HCT116 (cell line): ENCODE measurements around the gene AMMECR1. TPM values are rescaled to one million over a fixed set of nuclear protein-coding genes. Genes with fewer than 3 reads are reported as not detected.

Experiments
- ATAC-seq: fragments of 200-7000 bp; cut with Tn5 transposase; 2 replicates; pipeline ENCODE4 v1.9.1; 2020; ENCODE audit warnings: mild to moderate bottlenecking, moderate library complexity
- BruUV-seq: library from RNA; stranded (reverse); fragments of 400-500 nt; replicated peaks from 2 replicates; lab custom pipeline; 2021; lab: Mats Ljungman, UMichigan
- CTCF ChIA-PET: fragments of 300-600 bp; sonication (Branson Sonifier 250); formaldehyde crosslinking; loops from one replicate; lab custom pipeline; 2021; ENCODE audit warnings: antibody characterized with exemption; lab: Charles Lee
- POLR2A ChIA-PET: fragments of 300-600, 350-600 bp; sonication (Branson Sonifier 250); formaldehyde crosslinking; loops from one replicate; lab custom pipeline; 2021; ENCODE audit warnings: antibody characterized with exemption; lab: Charles Lee
- RAD21 ChIA-PET, 2 experiments: fragments of 300-600 bp; sonication (Branson Sonifier 250); formaldehyde crosslinking; loops; one replicate each; lab custom pipeline; 2023; ENCODE audit warnings: low total read pairs in 2 of 2; ENCODE audit not compliant: uncharacterized antibody in 2 of 2, unreplicated experiment in 2 of 2, low non-redundant PET in 1 of 2; lab: Charles Lee
- DNase-seq: peaks from one replicate; pipeline ENCODE4 v3.0.0-alpha.2; 2010; ENCODE audit warnings: low read depth, low spot score
- H2AFZ ChIP-seq: fragments of 200-600 bp; shearing (Covaris generic), sonication (generic); 2 replicates; pipeline ENCODE4 v1.6.1; 2017; ENCODE audit warnings: low read depth, mixed run types, mixed read lengths, antibody characterized with exemption, low read length; ENCODE audit not compliant: poor library complexity, severe bottlenecking
- H3K27ac ChIP-seq: 2 replicates; pipeline ENCODE4 v1.5.1; 2012; ENCODE audit warnings: low read depth, low read length
- H3K27me3 ChIP-seq: fragments of 200-600 bp; sonication (generic); 2 replicates; pipeline ENCODE4 v1.6.1; 2016; ENCODE audit warnings: mixed run types, low read length, mixed read lengths; ENCODE audit not compliant: insufficient read depth
- H3K36me3 ChIP-seq, 2 experiments: fragments of 200-500 bp in 1 of 2; fragments of 200-600 bp in 1 of 2; sonication (Bioruptor generic) in 1 of 2; sonication (generic) in 1 of 2; 2 replicates each; pipeline versions ENCODE4 v1.5.1 to v1.6.1; 2014 to 2016; ENCODE audit warnings: low read length in 2 of 2, inconsistent platforms in 1 of 2, mixed read lengths in 1 of 2, mixed run types in 1 of 2; ENCODE audit not compliant: insufficient read depth in 2 of 2, control insufficient read depth in 1 of 2
- H3K4me1 ChIP-seq, 2 experiments: fragments of 200-600 bp in 1 of 2; sonication (generic) in 1 of 2; 2 replicates each; pipeline versions ENCODE4 v1.5.1 to v1.6.1; 2012 to 2017; ENCODE audit warnings: low read length in 2 of 2, inconsistent platforms in 1 of 2, mild to moderate bottlenecking in 1 of 2, mixed read lengths in 1 of 2, mixed run types in 1 of 2, moderate library complexity in 1 of 2; ENCODE audit not compliant: insufficient read depth in 2 of 2, control insufficient read depth in 1 of 2
- H3K4me2 ChIP-seq: fragments of 200-600 bp; sonication (generic); 2 replicates; pipeline ENCODE4 v1.6.1; 2017; ENCODE audit warnings: mixed run types, low read length, mixed read lengths
- H3K4me3 ChIP-seq, 2 experiments: fragments of 200-600 bp in 1 of 2; sonication (generic) in 1 of 2; replicated peaks in 1 of 2; 2 replicates each; pipeline ENCODE4 v1.5.1; 2011 to 2016; ENCODE audit warnings: low read length in 2 of 2, control low read depth in 1 of 2, low read depth in 1 of 2, mild to moderate bottlenecking in 1 of 2, mixed read lengths in 1 of 2, mixed run types in 1 of 2
- H3K79me2 ChIP-seq: fragments of 200-600 bp; sonication (generic); 2 replicates; pipeline ENCODE4 v1.6.1; 2017; ENCODE audit warnings: mild to moderate bottlenecking, mixed run types, low read length, moderate library complexity, mixed read lengths; ENCODE audit not compliant: insufficient read depth
- H3K9ac ChIP-seq: fragments of 200-600 bp; sonication (generic); 2 replicates; pipeline ENCODE4 v1.6.1; 2016; ENCODE audit warnings: low read length, mixed read lengths
- H3K9me2 ChIP-seq: fragments of 200-600 bp; sonication (generic), shearing (Covaris generic); 2 replicates; pipeline ENCODE4 v1.6.1; 2017; ENCODE audit warnings: mixed run types, mild to moderate bottlenecking, moderate library complexity; ENCODE audit not compliant: insufficient read depth
- H3K9me3 ChIP-seq, 2 experiments: fragments of 200-500 bp in 1 of 2; fragments of 200-600 bp in 1 of 2; sonication (Bioruptor generic) in 1 of 2; sonication (generic) in 1 of 2; 2 replicates each; pipeline ENCODE4 v1.6.1; 2014 to 2017; ENCODE audit warnings: low read length in 2 of 2, mixed read lengths in 2 of 2, inconsistent platforms in 1 of 2, low read depth in 1 of 2, mild to moderate bottlenecking in 1 of 2, mixed run types in 1 of 2, moderate library complexity in 1 of 2; ENCODE audit not compliant: control insufficient read depth in 1 of 2, insufficient read depth in 1 of 2
- H4K20me1 ChIP-seq: fragments of 200-600 bp; sonication (generic), shearing (Covaris generic); 2 replicates; pipeline ENCODE4 v1.6.1; 2017; ENCODE audit warnings: mixed run types, mild to moderate bottlenecking, moderate library complexity; ENCODE audit not compliant: insufficient read depth
- ATF3 ChIP-seq: IDR thresholded peaks from 2 replicates; pipeline ENCODE4 v1.6.1; 2012
- CBX3 ChIP-seq: IDR thresholded peaks from 2 replicates; pipeline ENCODE4 v1.6.1; 2012; ENCODE audit warnings: low read depth
- CEBPB ChIP-seq: IDR thresholded peaks from 2 replicates; pipeline ENCODE4 v1.6.1; 2012; ENCODE audit warnings: low read depth
- EGR1 ChIP-seq: IDR thresholded peaks from 2 replicates; pipeline ENCODE4 v1.6.1; 2012; ENCODE audit warnings: low read depth
- ELF1 ChIP-seq: IDR thresholded peaks from 2 replicates; pipeline ENCODE4 v1.6.1; 2012; ENCODE audit warnings: low read depth, borderline replicate concordance
- EZH2 ChIP-seq: fragments of 200-600 bp; sonication (generic); IDR thresholded peaks from 2 replicates; pipeline ENCODE4 v1.6.1; 2017; ENCODE audit warnings: antibody characterized with exemption, mixed run types
- FOSL1 ChIP-seq: IDR thresholded peaks from 2 replicates; pipeline ENCODE4 v1.6.1; 2012; ENCODE audit warnings: low read depth
- JUND ChIP-seq: IDR thresholded peaks from 2 replicates; pipeline ENCODE4 v1.6.1; 2012
- POLR2AphosphoS5 ChIP-seq: IDR thresholded peaks from 2 replicates; pipeline ENCODE4 v1.6.1; 2011; ENCODE audit warnings: mild to moderate bottlenecking, low read depth, low read length, moderate library complexity
- RAD21 ChIP-seq: IDR thresholded peaks from 2 replicates; pipeline ENCODE4 v1.6.1; 2012; ENCODE audit warnings: low read depth, mild to moderate bottlenecking
- REST ChIP-seq: IDR thresholded peaks from 2 replicates; pipeline ENCODE4 v1.6.1; 2012; ENCODE audit warnings: low read depth
- SP1 ChIP-seq: IDR thresholded peaks from 2 replicates; pipeline ENCODE4 v1.6.1; 2012; ENCODE audit warnings: low read depth
- SRF ChIP-seq: IDR thresholded peaks from 2 replicates; pipeline ENCODE4 v1.6.1; 2012; ENCODE audit warnings: low read depth
- TCF7L2 ChIP-seq: IDR thresholded peaks from 2 replicates; pipeline ENCODE4 v1.7.0; 2011; ENCODE audit warnings: borderline replicate concordance, inconsistent platforms; ENCODE audit not compliant: insufficient read depth, insufficient read length; ENCODE audit errors: extremely low read depth
- YY1 ChIP-seq: IDR thresholded peaks from 2 replicates; pipeline ENCODE4 v1.6.1; 2011; ENCODE audit warnings: low read length, low read depth, moderate library complexity, mild to moderate bottlenecking; ENCODE audit not compliant: insufficient replicate concordance; ENCODE audit errors: extremely low read depth
- ZFX ChIP-seq: fragments of 450-650 bp; IDR thresholded peaks from 2 replicates; pipeline ENCODE4 v1.6.1; 2017
- intact Hi-C: fragments of 100-400 bp; cut with micrococcal nuclease; formaldehyde crosslinking; loops from 2 replicates; pipeline ENCODE4 v1.10.0; 2022
- total RNA-seq: library from RNA; stranded (reverse); gene quantifications from one replicate; pipeline ENCODE4 v1.2.1, GENCODE V29; 2021; ENCODE audit not compliant: unreplicated experiment
- TF ChIP-seq, protein P1 (sequence below), 3 experiments: fragments of 200-600 bp in 1 of 3; sonication (generic) in 1 of 3; IDR thresholded peaks in 2 of 3; conservative IDR thresholded peaks in 1 of 3; 2 replicates each; pipeline ENCODE4 v1.5.1; 2012 to 2017; ENCODE audit warnings: low read depth in 2 of 3, low read length in 2 of 3, antibody characterized with exemption in 1 of 3, borderline replicate concordance in 1 of 3, control low read depth in 1 of 3, mild to moderate bottlenecking in 1 of 3, mixed read lengths in 1 of 3, mixed run types in 1 of 3, moderate library complexity in 1 of 3; ENCODE audit not compliant: insufficient read depth in 1 of 3

Gene AMMECR1
- total RNA-seq, 1 experiment from 2014 or later = 9.2 TPM

GRCh38 chrX:110192516-110192915, 125.4 kb downstream of the AMMECR1 start (continued):
- TF ChIP-seq RAD21 (no peak), ELF1 (no peak), SP1 (no peak)

DNA sequence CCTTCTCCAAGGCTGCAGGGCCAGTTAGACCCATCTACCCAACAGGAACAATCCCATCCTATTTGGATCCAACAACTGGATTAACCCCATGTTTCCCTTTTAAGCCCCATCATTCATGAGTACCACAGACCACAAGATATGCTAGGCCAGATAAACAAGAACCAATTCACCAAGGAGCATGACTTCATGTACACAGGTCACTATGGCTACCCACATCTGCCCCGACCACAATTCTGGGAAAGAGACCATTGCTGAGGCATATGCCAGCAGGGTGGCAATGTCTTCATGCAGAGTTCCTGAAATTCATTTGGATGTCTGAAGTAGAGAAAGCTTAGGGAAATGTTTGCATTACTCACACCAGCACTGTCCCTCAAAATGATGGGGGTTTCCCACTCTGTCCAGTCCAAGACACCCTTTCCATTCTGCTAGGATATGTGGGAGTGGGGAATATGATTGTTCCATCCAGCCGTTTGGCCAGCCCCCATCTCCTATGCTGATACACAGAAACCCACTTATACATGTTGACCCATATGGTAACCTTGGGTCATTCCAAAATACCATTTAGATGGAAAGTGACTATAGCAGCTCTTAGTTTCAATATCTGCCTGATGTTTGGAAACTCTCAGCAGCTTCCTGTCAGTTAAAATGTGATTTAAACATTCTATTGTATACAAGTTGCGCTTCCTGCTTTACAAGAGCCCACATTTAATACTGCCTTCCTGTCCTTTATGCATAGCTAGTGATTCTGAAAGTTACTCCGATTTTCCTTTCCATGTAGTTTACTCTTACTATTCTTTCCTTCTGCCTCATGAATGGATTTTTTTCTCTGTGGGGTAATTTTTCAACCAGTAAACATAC, 129.0 kb downstream of the AMMECR1 start:
- no peaks in the 10 kb centered on the region for H3K36me3 ChIP-seq
- ATAC-seq = no peak
- H2AFZ ChIP-seq = no peak overlapping the region
- H3K4me1 ChIP-seq = no peaks in the 10 kb centered on the region
- no peaks in the 10 kb centered on the region for H3K79me2 ChIP-seq
- no peaks in the 10 kb centered on the region for H3K9me3 ChIP-seq
- no peak overlapping the region for H3K4me2 ChIP-seq
- no peaks in the 10 kb centered on the region for H4K20me1 ChIP-seq
- intact Hi-C loops = no loop called here
- ChIA-PET CTCF (no interaction called here), RAD21 (no interaction called here), POLR2A (no interaction called here)
- H3K27ac ChIP-seq = no peak overlapping the region
- H3K9me2 ChIP-seq = no peaks in the 10 kb centered on the region
- no peak for DNase-seq
- H3K27me3 ChIP-seq = no peaks in the 10 kb centered on the region
- no peak overlapping the region for H3K4me3 ChIP-seq
- no peak overlapping the region for H3K9ac ChIP-seq
- no TSS peak for BruUV-seq
- TF ChIP-seq SP1 (no peak), FOSL1 (no peak), REST (no peak), RAD21 (no peak), ZFX (no peak), CBX3 (no peak), EGR1 (no peak), YY1 (no peak), SRF (no peak), POLR2AphosphoS5 (no peak), ELF1 (no peak), JUND (no peak), EZH2 (no peak), ATF3 (no peak), TCF7L2 (no peak), CEBPB (no peak)
- TF ChIP-seq, protein P1, sequence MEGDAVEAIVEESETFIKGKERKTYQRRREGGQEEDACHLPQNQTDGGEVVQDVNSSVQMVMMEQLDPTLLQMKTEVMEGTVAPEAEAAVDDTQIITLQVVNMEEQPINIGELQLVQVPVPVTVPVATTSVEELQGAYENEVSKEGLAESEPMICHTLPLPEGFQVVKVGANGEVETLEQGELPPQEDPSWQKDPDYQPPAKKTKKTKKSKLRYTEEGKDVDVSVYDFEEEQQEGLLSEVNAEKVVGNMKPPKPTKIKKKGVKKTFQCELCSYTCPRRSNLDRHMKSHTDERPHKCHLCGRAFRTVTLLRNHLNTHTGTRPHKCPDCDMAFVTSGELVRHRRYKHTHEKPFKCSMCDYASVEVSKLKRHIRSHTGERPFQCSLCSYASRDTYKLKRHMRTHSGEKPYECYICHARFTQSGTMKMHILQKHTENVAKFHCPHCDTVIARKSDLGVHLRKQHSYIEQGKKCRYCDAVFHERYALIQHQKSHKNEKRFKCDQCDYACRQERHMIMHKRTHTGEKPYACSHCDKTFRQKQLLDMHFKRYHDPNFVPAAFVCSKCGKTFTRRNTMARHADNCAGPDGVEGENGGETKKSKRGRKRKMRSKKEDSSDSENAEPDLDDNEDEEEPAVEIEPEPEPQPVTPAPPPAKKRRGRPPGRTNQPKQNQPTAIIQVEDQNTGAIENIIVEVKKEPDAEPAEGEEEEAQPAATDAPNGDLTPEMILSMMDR (IDR thresholded peaks at IDR 0.05 in 2 of 3, conservative IDR thresholded peaks at IDR 0.05 in 1 of 3; ENCODE audit: borderline replicate concordance in 1 of 3, insufficient read depth in 1 of 3, low read depth in 2 of 3, low read length in 2 of 3) = no peak
